Lower leg skin (tissue), 3 donors: ENCODE data around the gene NOP53.

Experiments used
- CTCF ChIP-seq, 3 donors: fragments of 450-650 bp; IDR thresholded peaks; one replicate each; pipeline ENCODE4 v1.5.1; 2016; ENCODE audit warnings: antibody characterized with exemption in 3 of 3, mild to moderate bottlenecking in 3 of 3, moderate library complexity in 2 of 3
- POLR2A ChIP-seq, 2 donors: fragments of 450-650 bp; IDR thresholded peaks; one replicate each; pipeline ENCODE4 v1.6.1; 2016 to 2017; ENCODE audit warnings: antibody characterized with exemption in 2 of 2, mild to moderate bottlenecking in 1 of 2, moderate library complexity in 1 of 2

- TF ChIP-seq CTCF (IDR thresholded peaks at IDR 0.05) (no peak), POLR2A (IDR thresholded peaks at IDR 0.05) (no peak)
Observed at GRCh38 chr19:47704024-47704423, 41.3 kb upstream of the NOP53 start.
